Upper lobe of left lung (tissue), 6 donors: ENCODE data around the gene SNRNP48. TPM values are rescaled to one million over a fixed set of nuclear protein-coding genes. Genes with fewer than 3 reads are reported as not detected.

Experiments
- ATAC-seq, 2 donors: fragments of 200-7000 bp; cut with Tn5 transposase; one replicate each; pipeline ENCODE4 v1.9.1; 2022; ENCODE audit warnings: mild to moderate bottlenecking in 2 of 2, moderate library complexity in 2 of 2; ENCODE audit not compliant: low FRiP score in 2 of 2
- DNase-seq, 2 donors: peaks; one replicate each; pipeline ENCODE4 v3.0.0-alpha.2; 2019 to 2020
- H3K27ac ChIP-seq, 4 donors: fragments of 200-600 bp; sonication (generic); one replicate each; pipeline ENCODE4 v1.5.1; 2016 to 2019
- H3K27me3 ChIP-seq, 4 donors: fragments of 200-600 bp; sonication (generic); one replicate each; pipeline ENCODE4 v1.5.1; 2017 to 2019
- H3K36me3 ChIP-seq, 4 donors: fragments of 200-600 bp; sonication (generic); one replicate each; pipeline ENCODE4 v1.5.1; 2016 to 2019
- H3K4me1 ChIP-seq, 4 donors: fragments of 200-600 bp; sonication (generic); one replicate each; pipeline ENCODE4 v1.5.1; 2018 to 2019
- H3K4me3 ChIP-seq, 4 donors: fragments of 200-600 bp; sonication (generic); one replicate each; pipeline ENCODE4 v1.5.1; 2017 to 2019; ENCODE audit warnings: mild to moderate bottlenecking in 2 of 4, moderate library complexity in 1 of 4
- H3K9me3 ChIP-seq, 4 donors: fragments of 200-600 bp; sonication (generic); one replicate each; pipeline ENCODE4 v1.5.1; 2018 to 2019
- EP300 ChIP-seq, 4 donors: sonication (generic); formaldehyde crosslinking; IDR thresholded peaks; one replicate each; pipeline ENCODE4 v1.5.1; 2017; ENCODE audit warnings: antibody characterized with exemption in 4 of 4, control low read depth in 2 of 4
- POLR2A ChIP-seq, 4 donors: fragments of 450-650 bp; IDR thresholded peaks; one replicate each; pipeline ENCODE4 v1.5.1; 2016 to 2017; ENCODE audit warnings: antibody characterized with exemption in 4 of 4, mild to moderate bottlenecking in 2 of 4
- POLR2AphosphoS5 ChIP-seq, 2 donors: sonication (generic); formaldehyde crosslinking; IDR thresholded peaks; one replicate each; pipeline ENCODE4 v1.5.1; 2017; ENCODE audit warnings: antibody characterized with exemption in 2 of 2
- WGBS, 2 donors: methylation state at CpG; one replicate each; pipeline ENCODE4 v1.1.5; 2017 to 2018; 5-methylcytosine and 5-hydroxymethylcytosine counted together
- total RNA-seq, 6 donors: library from RNA; depleted of rRNA in 4 of 6; stranded (reverse); fragments of >200 nt in 4 of 6; gene quantifications; one replicate each; pipeline versions ENCODE4 v1.1.0 to v1.2.1, GENCODE V29; 2016 to 2021
- TF ChIP-seq, protein P1 (sequence below), 6 experiments: fragments of 450-650 bp in 4 of 6; fragments of 200-600 bp in 2 of 6; sonication (generic) in 2 of 6; IDR thresholded peaks; one replicate each; pipeline ENCODE4 v1.5.1; 2016 to 2019; ENCODE audit warnings: antibody characterized with exemption in 6 of 6
- donor health status: DM: no; HTN: no; CAD: no; lungs with moderate emphysema.
- donor health status: DM: no; HTN: yes; CAD: no; lungs with severe emphysema.

Gene SNRNP48
- total RNA-seq, 6 donors from 2014 or later = 1.3 to 23.0 (median 10.2) TPM

- H3K27ac ChIP-seq = no peak overlapping the region
- H3K4me3 ChIP-seq = no peak overlapping the region
- TF ChIP-seq POLR2A (IDR thresholded peaks at IDR 0.05) (no peak), POLR2AphosphoS5 (IDR thresholded peaks at IDR 0.05) (no peak), EP300 (IDR thresholded peaks at IDR 0.05) (no peak)
- TF ChIP-seq, protein P1, sequence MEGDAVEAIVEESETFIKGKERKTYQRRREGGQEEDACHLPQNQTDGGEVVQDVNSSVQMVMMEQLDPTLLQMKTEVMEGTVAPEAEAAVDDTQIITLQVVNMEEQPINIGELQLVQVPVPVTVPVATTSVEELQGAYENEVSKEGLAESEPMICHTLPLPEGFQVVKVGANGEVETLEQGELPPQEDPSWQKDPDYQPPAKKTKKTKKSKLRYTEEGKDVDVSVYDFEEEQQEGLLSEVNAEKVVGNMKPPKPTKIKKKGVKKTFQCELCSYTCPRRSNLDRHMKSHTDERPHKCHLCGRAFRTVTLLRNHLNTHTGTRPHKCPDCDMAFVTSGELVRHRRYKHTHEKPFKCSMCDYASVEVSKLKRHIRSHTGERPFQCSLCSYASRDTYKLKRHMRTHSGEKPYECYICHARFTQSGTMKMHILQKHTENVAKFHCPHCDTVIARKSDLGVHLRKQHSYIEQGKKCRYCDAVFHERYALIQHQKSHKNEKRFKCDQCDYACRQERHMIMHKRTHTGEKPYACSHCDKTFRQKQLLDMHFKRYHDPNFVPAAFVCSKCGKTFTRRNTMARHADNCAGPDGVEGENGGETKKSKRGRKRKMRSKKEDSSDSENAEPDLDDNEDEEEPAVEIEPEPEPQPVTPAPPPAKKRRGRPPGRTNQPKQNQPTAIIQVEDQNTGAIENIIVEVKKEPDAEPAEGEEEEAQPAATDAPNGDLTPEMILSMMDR (IDR thresholded peaks at IDR 0.05) = no peak
- DNase-seq (no peak), ATAC-seq (no peak)
- no peaks in the 10 kb centered on the region for H3K9me3 ChIP-seq
- H3K36me3 ChIP-seq = no peaks in the 10 kb centered on the region
- H3K4me1 ChIP-seq = no peaks in the 10 kb centered on the region
- no peaks in the 10 kb centered on the region for H3K27me3 ChIP-seq
- WGBS, 2 donors = 75 to 81% methylated on average over 1 of the region's 1 CpG
Measured at GRCh38 chr6:7647504-7647903, 57.5 kb downstream of the SNRNP48 start.

GRCh38 chr6:7649037-7649810 lies 59.2 kb downstream of the SNRNP48 start:
- no peak for ATAC-seq
- whole genome bisulfite sequencing, 2 donors = 78 to 80% methylated on average over 12 of the region's 12 CpGs

DNA sequence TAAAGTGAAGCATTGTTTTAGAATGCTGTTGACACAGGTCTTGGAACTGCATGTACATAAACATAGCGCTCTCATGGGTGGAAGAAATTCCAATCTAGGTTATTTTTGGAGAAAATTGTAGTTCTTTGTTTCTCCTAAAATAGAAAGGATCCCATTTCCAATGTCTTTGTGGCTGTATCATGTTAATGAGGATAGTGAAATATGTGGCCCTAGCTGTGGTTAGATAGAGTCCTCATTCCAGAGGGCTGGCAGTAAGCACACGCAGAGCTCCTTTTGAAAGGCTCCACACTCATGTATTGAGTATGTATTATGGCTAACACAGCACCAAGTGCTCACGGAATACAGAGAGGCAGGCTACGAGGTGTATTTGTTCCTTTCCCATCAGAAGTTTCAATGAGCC lies 60.9 kb downstream of the SNRNP48 start:
- no peaks in the 10 kb centered on the region for H3K4me1 ChIP-seq
- no peak for DNase-seq
- H3K9me3 ChIP-seq = no peaks in the 10 kb centered on the region
- H3K36me3 ChIP-seq = no peaks in the 10 kb centered on the region
- TF ChIP-seq EP300 (IDR thresholded peaks at IDR 0.05) = no peak
- H3K4me3 ChIP-seq = no peak overlapping the region
- no peak overlapping the region for H3K27ac ChIP-seq
- no peaks in the 10 kb centered on the region for H3K27me3 ChIP-seq
- WGBS, 2 donors = 74 to 96% methylated on average over 4 of the region's 4 CpGs
- ATAC-seq = no peak

More at GRCh38 chr6:7649037-7649810, 59.2 kb downstream of the SNRNP48 start:
- H3K27me3 ChIP-seq = no peaks in the 10 kb centered on the region
- no peak for DNase-seq
- H3K4me1 ChIP-seq = no peaks in the 10 kb centered on the region
- no peak overlapping the region for H3K27ac ChIP-seq
- H3K9me3 ChIP-seq = no peaks in the 10 kb centered on the region
- TF ChIP-seq, protein P1 (IDR thresholded peaks at IDR 0.05) = no peak
- TF ChIP-seq POLR2AphosphoS5 (IDR thresholded peaks at IDR 0.05) = no peak
- TF ChIP-seq EP300 (IDR thresholded peaks at IDR 0.05) = no peak
- no peak for TF ChIP-seq POLR2A (IDR thresholded peaks at IDR 0.05)
- H3K4me3 ChIP-seq = no peak overlapping the region
- no peaks in the 10 kb centered on the region for H3K36me3 ChIP-seq

- Histone ChIP-seq H3K9me3 (no peaks in the 10 kb centered on the region), H3K4me1 (no peaks in the 10 kb centered on the region), H3K36me3 (no peaks in the 10 kb centered on the region), H3K27me3 (no peaks in the 10 kb centered on the region), H3K27ac (no peak overlapping the region), H3K4me3 (no peak overlapping the region)
- DNase-seq = no peak
- no peak for ATAC-seq
- no peak for TF ChIP-seq EP300 (IDR thresholded peaks at IDR 0.05)
- 95% methylated on average over 3 of the region's 3 CpGs for WGBS, 2 donors
Measured at GRCh38 chr6:7652957-7653356, 63.0 kb downstream of the SNRNP48 start.

DNA sequence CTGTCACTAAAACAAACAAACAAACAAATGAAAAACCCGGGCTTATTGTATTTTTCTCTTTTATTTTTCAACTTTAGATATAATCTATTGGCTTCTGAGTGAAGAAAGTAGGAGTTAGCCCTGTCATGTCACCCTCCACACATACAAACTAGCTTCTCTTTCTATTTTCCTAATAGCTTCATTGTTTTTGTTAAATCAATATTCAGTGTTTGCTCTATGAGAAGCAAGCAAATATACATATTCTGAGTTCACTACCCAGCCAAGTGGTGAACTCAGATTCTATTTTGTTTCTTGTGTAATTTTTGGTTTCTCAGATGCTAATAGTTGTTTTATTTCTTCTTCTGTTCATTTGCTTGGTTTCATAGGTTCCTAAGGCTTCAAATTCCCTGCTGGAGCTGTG lies 66.4 kb downstream of the SNRNP48 start:
- no peak for DNase-seq
- H3K4me3 ChIP-seq = no peak overlapping the region
- H3K27ac ChIP-seq = no peak overlapping the region
- ATAC-seq = no peak
- H3K36me3 ChIP-seq = no peaks in the 10 kb centered on the region
- WGBS, 2 donors = 75 to 87% methylated on average over 1 of the region's 1 CpG
- TF ChIP-seq POLR2AphosphoS5 (IDR thresholded peaks at IDR 0.05) (no peak), EP300 (IDR thresholded peaks at IDR 0.05) (no peak), POLR2A (IDR thresholded peaks at IDR 0.05) (no peak)
- TF ChIP-seq, protein P1 (IDR thresholded peaks at IDR 0.05) = no peak
- H3K4me1 ChIP-seq = no peaks in the 10 kb centered on the region
- H3K27me3 ChIP-seq = no peaks in the 10 kb centered on the region
- no peaks in the 10 kb centered on the region for H3K9me3 ChIP-seq

GRCh38 chr6:7658543-7658942 lies 68.5 kb downstream of the SNRNP48 start:
- Histone ChIP-seq H3K36me3 (no peaks in the 10 kb centered on the region), H3K27me3 (no peaks in the 10 kb centered on the region), H3K4me3 (no peak overlapping the region), H3K9me3 (no peaks in the 10 kb centered on the region), H3K4me1 (no peaks in the 10 kb centered on the region), H3K27ac (no peak overlapping the region)
- TF ChIP-seq POLR2AphosphoS5 (IDR thresholded peaks at IDR 0.05) (no peak), EP300 (IDR thresholded peaks at IDR 0.05) (no peak), POLR2A (IDR thresholded peaks at IDR 0.05) (no peak)
- TF ChIP-seq, protein P1 (IDR thresholded peaks at IDR 0.05) = no peak
- ATAC-seq (no peak), DNase-seq (no peak)
- 71 to 73% methylated on average over 4 of the region's 4 CpGs for WGBS, 2 donors
